Astrocyte (in vitro differentiated cells and primary cell): Measurements from ENCODE around the gene TWIST2.

ENCODE experiments used
- EZH2 ChIP-seq: IDR thresholded peaks from 2 replicates; pipeline ENCODE4 v1.6.1; 2012; ENCODE audit warnings: mild to moderate bottlenecking, low read length, inconsistent platforms; ENCODE audit not compliant: insufficient read depth
- TF ChIP-seq, protein P1 (sequence below): IDR thresholded peaks from 2 replicates; pipeline ENCODE4 v1.5.1; 2011; ENCODE audit warnings: low read depth, mild to moderate bottlenecking, inconsistent platforms, low read length, moderate library complexity; ENCODE audit not compliant: insufficient read depth

DNA sequence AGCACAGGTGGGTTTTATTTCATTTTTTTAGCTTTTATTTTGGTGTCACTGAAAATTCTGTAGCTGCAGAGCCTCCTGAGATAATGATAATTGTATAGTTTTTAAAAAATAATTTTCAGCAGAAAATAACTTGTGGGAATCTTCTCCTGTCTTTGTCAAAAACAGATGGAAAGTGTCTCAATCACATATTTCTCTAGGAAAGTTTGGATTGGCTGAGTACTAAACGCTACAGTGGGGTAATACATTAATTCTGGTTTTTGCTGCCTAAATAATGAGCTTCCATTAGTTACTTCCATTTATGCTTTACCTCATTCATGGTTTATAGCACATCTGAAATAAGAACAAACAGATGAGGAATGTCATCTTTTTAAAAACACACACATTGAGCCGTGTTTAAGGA, 2.2 kb downstream of the TWIST2 start:
- TF ChIP-seq, protein P1, sequence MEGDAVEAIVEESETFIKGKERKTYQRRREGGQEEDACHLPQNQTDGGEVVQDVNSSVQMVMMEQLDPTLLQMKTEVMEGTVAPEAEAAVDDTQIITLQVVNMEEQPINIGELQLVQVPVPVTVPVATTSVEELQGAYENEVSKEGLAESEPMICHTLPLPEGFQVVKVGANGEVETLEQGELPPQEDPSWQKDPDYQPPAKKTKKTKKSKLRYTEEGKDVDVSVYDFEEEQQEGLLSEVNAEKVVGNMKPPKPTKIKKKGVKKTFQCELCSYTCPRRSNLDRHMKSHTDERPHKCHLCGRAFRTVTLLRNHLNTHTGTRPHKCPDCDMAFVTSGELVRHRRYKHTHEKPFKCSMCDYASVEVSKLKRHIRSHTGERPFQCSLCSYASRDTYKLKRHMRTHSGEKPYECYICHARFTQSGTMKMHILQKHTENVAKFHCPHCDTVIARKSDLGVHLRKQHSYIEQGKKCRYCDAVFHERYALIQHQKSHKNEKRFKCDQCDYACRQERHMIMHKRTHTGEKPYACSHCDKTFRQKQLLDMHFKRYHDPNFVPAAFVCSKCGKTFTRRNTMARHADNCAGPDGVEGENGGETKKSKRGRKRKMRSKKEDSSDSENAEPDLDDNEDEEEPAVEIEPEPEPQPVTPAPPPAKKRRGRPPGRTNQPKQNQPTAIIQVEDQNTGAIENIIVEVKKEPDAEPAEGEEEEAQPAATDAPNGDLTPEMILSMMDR = no peak
- no peak for TF ChIP-seq EZH2
